Inflammatory macrophage treated with lipopolysaccharide for 4 hours (primary cell): ENCODE measurements around the gene ZNF454.

Experiments used
- DNase-seq: peaks from one replicate; pipeline ENCODE4 v3.0.0-alpha.2; 2020

ZNF454 gene

GRCh38 chr5:178940569-178941360, at the start of gene ZNF454:
Gene ZNF454 (plus strand): TSS chr5:178941198. CDS start chr5:178942792, 1,594 bp downstream.
- no peak for DNase-seq

DNA sequence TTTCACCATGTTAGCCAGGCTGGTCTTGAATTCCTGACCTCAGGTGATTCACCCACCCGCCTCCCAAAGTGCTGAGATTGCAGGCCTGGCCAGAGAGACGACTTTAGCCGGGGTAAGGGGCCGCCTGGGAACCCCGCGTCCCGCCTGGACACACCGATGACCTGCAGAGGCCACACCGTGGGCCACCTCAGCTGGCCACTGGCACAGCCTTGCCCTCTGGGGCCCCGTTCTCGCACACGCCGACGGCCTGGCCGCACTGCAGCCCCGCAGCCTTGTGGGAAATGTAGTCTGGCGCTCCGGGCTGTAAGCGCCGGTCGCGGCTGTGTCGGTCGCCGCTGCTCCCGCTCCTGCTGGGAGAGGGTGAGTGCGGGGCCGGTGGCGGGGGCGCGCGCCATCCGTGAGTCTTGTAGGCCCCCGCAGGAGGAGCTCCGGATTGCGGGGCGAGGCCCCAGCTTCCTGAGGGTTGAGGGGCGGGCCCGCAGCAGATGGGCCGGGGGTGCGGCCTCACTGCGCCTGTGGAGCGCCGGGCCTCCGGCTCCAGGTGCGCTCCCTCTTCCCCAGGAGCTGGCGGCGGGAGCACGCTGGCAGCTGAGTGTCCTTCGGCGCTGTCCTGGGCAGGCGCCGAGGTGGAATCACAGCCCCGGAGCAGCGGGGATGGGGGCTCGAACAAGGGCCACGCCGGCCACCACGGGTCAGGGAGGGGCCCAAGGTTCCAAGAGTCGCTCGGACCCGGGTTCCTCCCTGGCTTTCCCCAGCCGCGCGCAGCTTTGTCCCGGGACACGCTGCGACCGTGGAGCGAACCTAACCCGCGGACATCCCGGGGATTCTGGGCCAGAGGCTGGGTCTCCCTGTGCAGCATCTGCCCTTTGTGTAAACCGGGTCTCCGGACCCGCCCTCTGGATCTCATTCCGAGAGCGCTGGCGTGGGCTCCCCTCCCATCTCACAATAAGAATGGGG, 45.1 kb upstream of the ZNF454 start, which contains the start of gene ZFP2:
TSS of gene ZFP2 (plus strand) at position 299 of the 957 bp plus-strand sequence. CDS start 35,401 bp downstream, outside the sequence.
- peak; percentile 6 for DNase-seq

GRCh38 chr5:178899289-178899688, 41.7 kb upstream of the ZNF454 start:
- no peak for DNase-seq

DNA sequence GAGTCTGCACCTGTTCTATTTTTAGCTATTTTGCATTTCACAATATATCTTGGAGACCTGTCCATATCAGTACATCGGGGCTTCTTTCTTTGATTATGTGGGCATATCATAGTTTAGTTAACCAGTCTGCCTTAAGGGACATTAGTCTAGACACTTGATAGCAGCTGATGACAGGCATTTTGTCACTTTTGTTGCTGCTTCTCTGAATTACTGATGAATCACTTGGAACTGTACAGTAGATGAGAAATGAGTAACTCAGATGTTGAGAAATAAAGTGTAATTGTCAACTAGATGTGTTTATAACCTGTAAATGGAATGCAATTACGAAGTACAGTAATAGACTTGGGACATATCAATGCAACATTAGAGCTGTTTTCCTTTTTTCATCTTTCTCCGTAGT, 38.1 kb upstream of the ZNF454 start:
- no peak for DNase-seq

GRCh38 chr5:178931846-178932760, 8.9 kb upstream of the ZNF454 start:
- DNase-seq = no peak

DNA sequence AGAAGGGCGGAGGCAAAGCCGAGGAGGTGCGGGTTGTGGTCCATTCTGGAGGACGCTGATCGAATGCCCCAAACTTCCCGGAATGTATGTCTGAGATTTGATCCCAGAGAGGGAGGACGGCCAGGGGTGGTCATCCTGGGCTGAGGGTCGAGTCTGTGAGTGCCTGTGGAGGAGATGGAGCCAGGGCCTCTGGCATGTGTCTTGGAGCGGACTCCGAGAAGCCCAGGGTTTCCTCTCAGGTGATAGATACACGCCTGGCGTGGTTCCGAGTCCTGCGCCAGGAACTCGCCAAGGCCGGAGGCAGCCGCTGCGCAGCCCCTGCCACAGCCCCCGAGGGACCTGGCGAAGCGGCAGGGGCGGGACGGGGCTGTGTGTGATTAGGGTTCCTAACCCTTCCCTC, 363 bp downstream of the ZNF454 start:
- no peak for DNase-seq

DNA sequence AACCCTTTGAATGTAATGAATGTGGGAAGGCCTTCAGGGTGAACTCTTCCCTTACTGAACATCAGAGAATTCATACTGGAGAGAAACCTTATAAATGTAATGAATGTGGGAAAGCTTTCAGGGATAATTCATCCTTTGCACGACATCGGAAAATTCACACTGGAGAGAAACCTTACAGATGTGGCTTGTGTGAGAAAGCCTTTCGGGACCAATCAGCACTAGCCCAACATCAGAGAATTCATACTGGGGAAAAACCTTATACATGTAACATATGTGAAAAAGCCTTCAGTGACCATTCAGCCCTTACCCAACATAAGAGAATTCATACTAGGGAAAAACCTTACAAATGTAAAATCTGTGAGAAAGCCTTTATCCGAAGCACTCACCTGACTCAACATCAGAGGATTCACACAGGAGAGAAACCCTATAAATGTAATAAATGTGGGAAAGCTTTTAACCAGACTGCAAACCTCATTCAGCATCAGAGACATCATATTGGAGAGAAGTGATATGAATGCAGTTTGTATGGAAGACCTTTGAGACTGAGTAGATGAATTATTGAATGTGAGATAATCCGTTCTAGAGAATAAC, 24.6 kb downstream of the ZNF454 start:
- no peak for DNase-seq

DNA sequence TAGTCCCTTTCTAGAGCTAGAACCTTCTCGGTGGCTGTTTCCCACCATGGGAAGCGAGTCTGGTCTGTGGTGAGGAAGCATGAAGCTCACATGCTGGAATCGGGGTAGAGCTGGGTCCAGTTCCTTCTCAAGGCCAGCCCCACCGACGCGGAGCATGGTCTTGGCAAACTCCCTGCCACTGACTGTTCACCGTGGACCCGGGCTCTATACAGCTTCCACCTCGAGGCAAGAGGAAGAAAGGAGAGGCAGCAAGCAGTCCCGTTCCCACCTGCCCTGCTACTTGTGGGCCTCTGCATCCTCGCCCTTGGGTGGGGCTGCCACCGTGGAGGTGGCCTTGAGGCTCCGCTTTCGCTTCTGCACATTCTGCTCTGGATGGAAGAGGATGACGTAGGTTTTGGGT, 40.4 kb downstream of the ZNF454 start:
- DNase-seq = no peak

DNA sequence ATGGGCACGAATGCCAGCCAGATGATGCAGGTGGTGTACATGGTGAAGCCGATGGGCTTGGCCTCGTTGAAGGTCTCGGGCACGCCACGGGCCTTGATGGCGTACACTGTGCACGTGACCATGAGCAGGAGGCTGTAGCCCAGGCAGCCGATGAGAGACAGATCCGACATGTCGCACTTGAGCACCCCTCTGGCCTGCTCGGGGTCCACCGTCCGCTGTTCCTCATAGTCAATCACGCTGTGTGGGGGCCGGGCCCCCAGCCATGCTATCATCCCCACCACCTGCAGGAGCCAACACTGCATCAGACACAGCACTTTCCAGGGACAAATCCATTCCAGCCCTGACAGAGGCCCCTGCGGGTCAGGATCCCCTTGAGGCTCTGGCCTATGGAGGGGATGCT, 41.9 kb downstream of the ZNF454 start:
- DNase-seq = no peak

- no peak for DNase-seq
Observed at GRCh38 chr5:178983728-178984127, 42.7 kb downstream of the ZNF454 start.

DNA sequence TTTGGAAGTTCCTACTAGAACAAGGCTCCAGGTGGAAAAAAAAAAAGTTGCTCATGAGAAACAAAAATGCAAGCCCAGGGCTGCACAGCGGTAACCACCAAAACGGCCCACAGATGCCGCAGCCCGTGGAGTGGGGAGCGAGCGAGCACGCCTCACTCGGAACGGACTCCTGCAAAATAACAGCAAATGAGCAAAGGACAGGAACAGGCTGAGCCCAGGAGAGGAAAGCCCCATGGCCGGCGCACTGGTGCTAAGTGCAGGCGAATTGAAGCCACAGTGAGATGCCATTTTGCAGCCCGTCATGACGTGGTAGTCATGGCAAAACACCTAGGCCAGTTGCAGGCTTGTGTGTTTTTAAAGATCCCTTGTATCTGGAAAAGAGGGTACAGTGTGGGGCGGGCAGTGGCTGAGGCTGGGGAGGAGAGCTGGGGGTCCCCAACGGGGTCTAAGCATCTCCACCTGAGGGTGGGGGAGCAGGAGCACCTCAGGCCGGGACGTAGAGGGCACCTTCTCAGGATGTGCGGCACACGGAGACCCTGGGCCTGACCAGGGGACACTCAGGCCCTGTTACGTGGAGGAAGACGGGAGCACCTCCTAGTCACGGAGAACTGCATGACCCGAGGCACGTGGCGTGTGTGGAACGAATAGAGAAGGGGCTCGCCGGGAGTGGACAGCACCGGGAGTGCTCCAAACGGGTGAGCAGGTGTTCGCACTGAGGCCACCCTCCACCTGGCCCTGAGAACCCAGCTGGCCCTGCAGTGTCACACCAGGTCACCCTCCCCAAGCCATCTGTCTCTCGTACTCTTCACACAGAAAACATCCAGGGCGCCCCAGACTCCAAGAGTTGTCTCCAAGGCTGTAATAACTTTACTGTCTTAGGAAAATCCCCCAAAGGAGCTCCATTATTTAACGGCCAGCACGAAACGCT, 43.4 kb downstream of the ZNF454 start:
- no peak for DNase-seq

DNA sequence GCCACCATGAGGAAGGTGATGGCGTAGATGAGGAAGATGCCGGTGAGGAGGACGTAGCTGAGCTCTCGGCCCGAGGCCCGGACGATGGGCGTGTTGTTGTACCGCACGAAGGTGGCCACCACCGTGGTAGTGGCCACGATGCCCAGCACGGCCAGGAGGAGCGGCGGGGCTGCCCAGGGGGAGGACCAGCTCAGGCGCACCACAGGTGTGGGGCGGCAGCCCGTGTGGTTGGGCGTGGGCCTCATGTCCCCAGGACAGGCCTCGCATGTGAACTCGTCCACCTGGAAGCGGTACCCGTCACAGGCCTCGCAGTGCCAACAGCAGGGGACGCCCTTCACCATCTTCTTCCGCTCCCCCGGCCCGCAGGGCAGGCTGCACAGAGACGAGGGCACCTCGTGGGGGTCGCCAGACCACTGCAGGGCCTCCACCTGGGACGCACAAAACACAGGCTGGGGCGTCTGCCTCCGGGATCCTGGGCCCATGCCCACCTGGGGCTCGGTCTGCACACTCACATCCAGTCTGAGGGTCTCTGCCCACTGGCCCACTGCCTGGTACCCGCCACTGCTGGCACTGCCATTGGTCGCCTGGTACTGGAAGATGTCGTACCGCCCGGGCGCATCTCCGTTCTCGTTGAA, 45.4 kb downstream of the ZNF454 start:
- no peak for DNase-seq

DNA sequence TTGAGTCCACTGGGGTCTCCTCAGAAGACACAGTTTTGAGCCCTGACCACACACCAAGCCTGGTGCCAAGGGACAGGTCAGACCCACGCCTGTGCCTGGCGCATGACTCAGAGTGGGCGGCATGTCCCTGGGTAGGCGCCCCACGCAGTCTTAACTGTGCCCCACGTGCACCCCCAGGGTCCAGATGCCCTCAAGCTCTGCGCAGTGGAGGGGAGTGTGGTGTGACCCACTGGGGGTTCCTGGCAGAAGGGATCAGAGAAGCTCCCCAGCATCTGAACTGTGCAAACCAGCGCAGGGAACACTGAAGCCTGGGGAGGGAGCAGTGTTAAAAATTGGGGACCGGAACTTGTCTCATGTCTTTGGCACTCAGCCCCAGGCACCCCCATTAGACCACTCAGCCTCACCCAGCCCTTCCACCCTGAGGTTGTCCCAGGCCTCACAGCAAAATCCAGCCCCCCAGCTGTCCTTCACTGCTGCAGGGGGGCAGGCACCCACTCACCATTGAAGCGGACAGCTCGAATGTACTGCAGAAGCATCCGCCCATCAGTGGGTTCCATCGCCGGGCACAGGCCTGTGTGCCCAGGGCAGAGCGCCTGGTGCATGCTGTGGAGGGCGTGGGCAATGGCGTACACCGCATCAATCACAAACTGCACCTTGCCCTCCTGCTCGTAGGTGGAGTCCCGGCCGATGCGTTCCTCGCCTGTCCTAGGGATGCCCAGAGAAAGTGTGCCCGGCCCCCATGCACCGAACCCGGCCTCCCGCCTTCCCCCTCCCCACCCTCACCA, 47.6 kb downstream of the ZNF454 start:
- no peak for DNase-seq

- no peak for DNase-seq
Observed at GRCh38 chr5:178989311-178989710, 48.3 kb downstream of the ZNF454 start.

DNA sequence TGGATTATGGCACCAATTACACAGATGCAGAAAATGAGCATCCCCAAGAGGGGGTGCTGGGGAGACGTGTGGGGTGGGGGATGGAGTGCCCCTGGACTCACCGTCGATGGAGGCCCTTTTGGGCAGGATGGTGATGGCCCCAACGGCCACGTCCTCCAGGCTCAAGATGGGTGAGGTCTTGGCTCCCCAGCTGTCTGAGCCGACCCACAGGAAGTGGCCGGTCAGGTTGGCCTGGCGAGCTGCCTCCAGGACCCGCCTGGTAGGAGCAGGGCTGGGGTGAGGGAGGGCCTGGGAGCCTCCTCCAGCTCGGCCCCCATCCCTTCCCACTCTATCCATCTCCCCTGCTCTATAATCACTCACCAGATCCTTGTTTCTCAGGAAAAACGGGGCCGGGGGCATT, 49.5 kb downstream of the ZNF454 start:
- DNase-seq = no peak

GRCh38 chr5:178991190-178992145, 50.5 kb downstream of the ZNF454 start:
- DNase-seq = no peak

- no peak for DNase-seq
Observed at GRCh38 chr5:178992291-178992895, 51.4 kb downstream of the ZNF454 start.

DNA sequence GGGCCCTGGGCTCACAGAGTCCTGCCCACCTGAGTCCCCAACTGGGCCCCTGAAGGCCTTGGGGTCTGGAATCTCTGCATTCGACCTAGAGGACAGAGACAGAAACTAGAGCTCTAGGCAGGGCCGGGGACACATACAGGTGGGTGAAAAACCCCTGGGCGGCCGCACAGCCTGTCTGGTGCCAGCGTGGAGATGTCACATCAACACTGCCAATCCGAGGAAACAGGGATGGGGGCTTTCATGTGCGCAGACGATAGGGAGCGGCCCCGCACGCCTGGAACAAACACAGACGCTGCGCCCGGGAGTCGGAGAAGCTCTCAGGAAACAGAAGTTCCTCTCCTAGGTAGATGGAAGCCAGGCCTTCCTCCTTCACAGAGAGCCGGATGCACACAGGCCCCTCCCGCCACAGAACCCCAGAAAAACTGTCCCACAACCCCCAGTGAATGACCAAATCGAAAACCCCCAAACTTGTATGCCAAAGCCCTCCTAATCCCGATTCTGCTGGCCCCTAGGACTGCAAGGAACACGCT, 52.3 kb downstream of the ZNF454 start:
- DNase-seq = no peak
